BE2C (cell line): ENCODE measurements around the gene ERP44.
"Not testable (repeated sequence)": the region's sequence is repeated elsewhere in the genome, so short reads cannot be mapped to it uniquely, and the experiment has no call there.

ENCODE experiments used
- DNase-seq: peaks from one replicate; pipeline ENCODE4 v3.0.0-alpha.2; 2020
- H3K27me3 ChIP-seq: fragments of 250-450 bp; sonication (Bioruptor Pico); 2 replicates; pipeline ENCODE4 v1.5.1; 2020; ENCODE audit warnings: mild to moderate bottlenecking
- H3K36me3 ChIP-seq: fragments of 250-450 bp; sonication (Bioruptor Pico); 2 replicates; pipeline ENCODE4 v1.5.1; 2020; ENCODE audit warnings: mild to moderate bottlenecking
- H3K4me1 ChIP-seq: fragments of 250-450 bp; sonication (Bioruptor Pico); 2 replicates; pipeline ENCODE4 v1.5.1; 2020
- H3K4me3 ChIP-seq: 2 replicates; pipeline ENCODE4 v1.5.1; 2011; ENCODE audit warnings: low read depth, low read length
- H3K9me3 ChIP-seq: fragments of 250-450 bp; sonication (Bioruptor Pico); 2 replicates; pipeline ENCODE4 v1.5.1; 2020
- TF ChIP-seq, protein P1 (sequence below): IDR thresholded peaks from 2 replicates; pipeline ENCODE4 v1.5.1; 2012; ENCODE audit warnings: mild to moderate bottlenecking, low read depth, low read length

The ERP44 gene

DNA sequence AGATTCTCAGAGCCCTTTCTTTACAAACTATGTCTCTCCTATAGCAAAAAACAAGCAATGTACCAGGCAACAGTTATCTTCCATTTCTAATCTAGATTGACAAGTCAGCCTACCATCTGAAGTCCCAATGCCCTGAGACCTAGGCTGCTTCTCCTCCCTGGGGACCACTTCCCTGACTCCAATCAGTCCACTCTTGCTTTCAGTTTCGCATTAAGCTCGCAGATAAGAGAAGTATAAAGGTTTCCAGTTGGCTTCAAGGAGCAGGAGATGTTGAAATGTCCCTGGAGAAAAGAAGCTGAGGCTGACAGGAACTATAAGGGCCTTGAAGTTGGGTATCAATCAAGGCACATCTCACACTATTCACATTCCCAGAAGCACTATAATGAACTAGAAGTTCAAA, 32.3 kb downstream of the ERP44 start:
- Histone ChIP-seq H3K4me1 (peaks cover 11% of the 10 kb centered on the region), H3K36me3 (no peaks in the 10 kb centered on the region), H3K4me3 (peak overlapping the region; percentile 46), H3K27me3 (no peaks in the 10 kb centered on the region), H3K9me3 (no peaks in the 10 kb centered on the region)
- TF ChIP-seq, protein P1, sequence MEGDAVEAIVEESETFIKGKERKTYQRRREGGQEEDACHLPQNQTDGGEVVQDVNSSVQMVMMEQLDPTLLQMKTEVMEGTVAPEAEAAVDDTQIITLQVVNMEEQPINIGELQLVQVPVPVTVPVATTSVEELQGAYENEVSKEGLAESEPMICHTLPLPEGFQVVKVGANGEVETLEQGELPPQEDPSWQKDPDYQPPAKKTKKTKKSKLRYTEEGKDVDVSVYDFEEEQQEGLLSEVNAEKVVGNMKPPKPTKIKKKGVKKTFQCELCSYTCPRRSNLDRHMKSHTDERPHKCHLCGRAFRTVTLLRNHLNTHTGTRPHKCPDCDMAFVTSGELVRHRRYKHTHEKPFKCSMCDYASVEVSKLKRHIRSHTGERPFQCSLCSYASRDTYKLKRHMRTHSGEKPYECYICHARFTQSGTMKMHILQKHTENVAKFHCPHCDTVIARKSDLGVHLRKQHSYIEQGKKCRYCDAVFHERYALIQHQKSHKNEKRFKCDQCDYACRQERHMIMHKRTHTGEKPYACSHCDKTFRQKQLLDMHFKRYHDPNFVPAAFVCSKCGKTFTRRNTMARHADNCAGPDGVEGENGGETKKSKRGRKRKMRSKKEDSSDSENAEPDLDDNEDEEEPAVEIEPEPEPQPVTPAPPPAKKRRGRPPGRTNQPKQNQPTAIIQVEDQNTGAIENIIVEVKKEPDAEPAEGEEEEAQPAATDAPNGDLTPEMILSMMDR = no peak
- peak; percentile 78 for DNase-seq

GRCh38 chr9:100064872-100065581, 33.8 kb downstream of the ERP44 start:
- TF ChIP-seq, protein P1 = no peak
- no peaks in the 10 kb centered on the region for H3K36me3 ChIP-seq
- no peaks in the 10 kb centered on the region for H3K27me3 ChIP-seq
- no peak overlapping the region for H3K4me3 ChIP-seq
- no peak for DNase-seq
- peaks cover 11% of the 10 kb centered on the region for H3K4me1 ChIP-seq
- H3K9me3 ChIP-seq = no peaks in the 10 kb centered on the region

DNA sequence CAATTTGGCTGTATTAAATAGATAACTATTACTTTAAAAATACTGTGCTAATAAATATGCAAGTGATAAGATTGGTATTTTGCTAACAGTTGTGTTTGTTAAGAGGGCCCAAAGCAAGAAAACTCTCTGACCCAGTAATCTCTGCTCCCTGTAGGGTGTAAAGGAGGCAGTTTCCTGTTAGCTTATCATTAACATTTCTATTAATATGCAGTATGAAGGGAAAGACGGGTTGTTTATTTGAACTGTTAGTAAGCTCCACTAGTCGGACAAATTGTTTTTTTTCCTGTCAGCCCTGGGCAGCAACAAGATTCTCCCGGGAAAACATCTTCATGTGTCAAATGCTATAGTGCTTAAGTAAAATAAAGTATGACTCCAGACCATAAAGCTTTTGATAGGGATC, 35.6 kb downstream of the ERP44 start:
- H3K4me3 ChIP-seq = no peak overlapping the region
- DNase-seq = no peak
- no peaks in the 10 kb centered on the region for H3K27me3 ChIP-seq
- no peaks in the 10 kb centered on the region; the same call in 1 of the 2 replicates for H3K36me3 ChIP-seq
- H3K4me1 ChIP-seq = peaks cover 11% of the 10 kb centered on the region
- no peaks in the 10 kb centered on the region for H3K9me3 ChIP-seq
- TF ChIP-seq, protein P1 = no peak

- H3K27me3 ChIP-seq, DNase-seq, H3K4me3 ChIP-seq, H3K9me3 ChIP-seq, H3K36me3 ChIP-seq: not testable (repeated sequence)
- peaks cover 11% of the 10 kb centered on the region for H3K4me1 ChIP-seq
Measured at GRCh38 chr9:100062683-100063082, 36.1 kb downstream of the ERP44 start.

GRCh38 chr9:100058699-100059579, 39.9 kb downstream of the ERP44 start:
- Histone ChIP-seq H3K4me3 (no peak overlapping the region), H3K27me3 (no peaks in the 10 kb centered on the region), H3K36me3 (no peaks in the 10 kb centered on the region; the same call in 1 of the 2 replicates), H3K9me3 (no peaks in the 10 kb centered on the region), H3K4me1 (peaks cover 4% of the 10 kb centered on the region)
- TF ChIP-seq, protein P1 = no peak
- DNase-seq = no peak

DNA sequence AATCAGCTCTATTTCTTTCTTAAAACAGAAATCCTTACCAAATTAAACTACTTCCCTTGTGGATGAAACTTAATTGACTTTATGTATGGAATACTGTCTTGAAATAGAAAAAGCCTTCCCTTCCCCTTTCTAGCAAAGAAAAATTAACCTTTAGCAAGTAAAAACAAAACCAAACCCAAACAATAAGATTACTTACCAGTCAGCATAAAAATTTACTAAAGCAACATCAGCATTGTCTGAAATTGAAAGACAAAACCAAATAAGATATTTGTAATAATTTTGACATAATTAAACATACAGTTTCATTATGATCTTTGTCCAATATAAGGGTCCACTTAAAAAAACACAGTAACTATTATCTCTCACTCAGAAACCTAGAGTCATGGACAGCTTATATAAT, 41.2 kb downstream of the ERP44 start:
- H3K4me1 ChIP-seq = peaks cover under 1% of the 10 kb centered on the region; the same call in 1 of the 2 replicates
- H3K9me3 ChIP-seq = no peaks in the 10 kb centered on the region
- TF ChIP-seq, protein P1 = no peak
- no peaks in the 10 kb centered on the region for H3K27me3 ChIP-seq
- DNase-seq = no peak
- no peaks in the 10 kb centered on the region; the same call in 1 of the 2 replicates for H3K36me3 ChIP-seq
- no peak overlapping the region for H3K4me3 ChIP-seq
